Inferior parietal cortex (tissue), 1 donor: ENCODE data around the gene ENG.

Experiments used
- DNase-seq: peaks from one replicate; pipeline ENCODE4 v3.0.0-alpha.2; 2016; ENCODE audit errors: extremely low spot score

The ENG gene

DNA sequence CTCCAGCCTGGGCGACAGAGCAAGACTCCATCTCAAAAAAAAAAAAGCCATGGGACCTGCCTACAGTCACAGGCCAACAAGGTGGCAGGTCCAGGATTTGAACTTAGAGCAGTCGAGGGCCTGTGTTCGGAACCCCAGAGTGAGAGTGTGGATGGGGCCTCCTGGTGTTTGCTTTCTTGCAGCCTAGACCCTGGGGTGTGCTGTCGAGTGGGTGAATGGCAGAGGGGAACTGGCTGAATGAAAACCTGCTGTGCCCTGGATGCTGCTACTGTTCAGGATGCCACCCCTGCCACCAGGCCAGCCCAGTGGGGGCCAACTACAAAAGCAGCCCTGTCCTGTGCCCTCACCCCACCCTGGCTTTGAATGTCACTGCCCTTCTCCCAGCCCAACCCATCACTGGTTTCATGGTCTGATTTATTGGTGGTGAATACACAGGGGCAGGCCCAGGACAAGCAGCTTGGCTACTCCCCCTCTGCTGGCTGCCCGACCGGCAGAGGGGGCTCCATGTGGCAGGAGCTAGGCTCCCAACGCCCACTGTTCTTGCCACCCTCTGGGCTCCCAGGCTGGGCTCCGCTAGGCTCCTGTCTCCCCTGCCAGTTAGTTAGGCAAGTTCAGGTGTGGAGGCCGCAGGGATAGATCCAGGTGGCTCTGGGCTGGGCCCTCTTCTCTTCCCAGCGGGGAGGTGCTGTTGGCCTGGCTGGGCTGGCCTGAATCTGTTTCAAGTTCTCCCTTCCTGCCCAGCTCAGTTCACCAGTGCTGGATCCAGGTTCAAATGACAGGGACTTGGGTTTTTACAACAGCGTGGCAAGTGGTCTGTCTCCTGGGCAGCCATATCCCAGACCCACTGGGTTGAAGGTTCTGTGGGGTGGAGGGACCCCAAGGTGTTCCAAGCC lies 39.6 kb downstream of the ENG start:
- DNase-seq = no peak

DNA sequence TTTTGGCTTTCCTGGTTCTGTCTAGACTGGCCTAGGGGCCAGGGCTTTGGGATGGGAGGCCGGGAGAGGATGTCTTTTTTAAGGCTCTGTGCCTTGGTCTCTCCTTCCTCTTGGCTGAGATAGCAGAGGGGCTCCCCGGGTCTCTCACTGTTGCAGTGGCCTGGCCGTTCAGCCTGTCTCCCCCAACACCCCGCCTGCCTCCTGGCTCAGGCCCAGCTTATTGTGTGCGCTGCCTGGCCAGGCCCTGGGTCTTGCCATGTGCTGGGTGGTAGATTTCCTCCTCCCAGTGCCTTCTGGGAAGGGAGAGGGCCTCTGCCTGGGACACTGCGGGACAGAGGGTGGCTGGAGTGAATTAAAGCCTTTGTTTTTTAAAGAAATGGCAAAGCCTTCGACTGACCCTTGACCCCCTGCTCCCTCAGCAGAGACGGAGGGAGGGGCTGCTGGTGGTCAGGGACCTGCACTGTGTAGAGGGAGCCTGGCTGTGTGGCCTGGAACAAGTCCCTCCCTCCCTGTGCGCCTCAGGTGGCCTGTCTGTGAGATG lies 40.7 kb downstream of the ENG start:
- DNase-seq = no peak

DNA sequence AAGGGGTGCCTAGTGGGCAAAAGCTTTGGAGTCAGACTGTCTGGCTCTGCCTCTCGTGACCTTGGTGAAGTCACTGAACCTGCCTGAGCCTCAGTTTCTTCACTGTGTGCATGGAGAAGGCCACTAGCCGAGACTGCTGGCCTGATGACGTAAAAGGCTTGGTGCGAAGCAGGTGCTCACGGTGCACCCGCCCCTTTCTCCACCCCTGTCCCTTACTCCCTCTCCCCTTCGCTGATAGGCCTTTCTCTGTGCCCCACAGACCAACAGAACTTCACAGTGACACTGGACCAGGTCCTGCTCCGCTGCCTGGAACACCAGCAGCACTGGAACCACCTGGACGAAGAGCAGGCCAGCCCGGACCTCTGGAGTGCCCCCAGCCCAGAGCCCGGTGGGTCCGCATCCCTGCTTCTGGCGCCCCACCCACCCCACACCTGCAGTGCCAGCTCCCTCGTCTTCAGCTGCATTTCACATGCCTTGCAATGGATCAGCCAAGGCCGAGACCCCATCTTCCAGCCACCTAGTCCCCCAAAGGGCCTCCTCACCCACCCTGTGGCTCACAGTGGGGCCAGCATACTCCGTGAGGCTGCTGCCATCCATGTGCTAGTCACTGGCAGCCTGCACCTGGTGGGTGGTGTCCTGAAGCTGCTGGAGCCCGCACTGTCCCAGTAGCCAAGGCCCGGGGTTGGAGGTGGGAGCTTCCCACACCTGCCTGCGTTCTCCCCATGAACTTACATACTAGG lies 41.4 kb downstream of the ENG start:
- DNase-seq = no peak

DNA sequence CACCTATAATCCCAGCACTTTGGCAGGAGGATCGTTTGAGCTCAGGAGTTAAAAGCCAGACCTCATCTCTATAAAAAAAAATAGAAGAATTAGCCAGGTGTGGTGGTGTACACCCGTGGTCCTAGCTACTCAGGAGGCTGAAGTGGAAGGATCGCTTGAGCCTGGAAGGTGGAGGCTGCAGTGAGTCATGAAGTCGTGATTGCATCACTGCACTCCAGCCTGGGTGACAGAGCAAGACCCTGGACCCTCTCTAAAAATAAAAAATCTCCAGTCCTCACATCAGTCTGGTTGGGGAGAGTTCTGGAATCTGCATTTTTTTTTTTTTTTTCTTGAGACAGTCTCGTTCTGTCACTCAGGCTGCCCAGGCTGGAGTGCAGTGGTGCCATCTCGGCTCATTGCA lies 42.4 kb downstream of the ENG start:
- DNase-seq = no peak

DNA sequence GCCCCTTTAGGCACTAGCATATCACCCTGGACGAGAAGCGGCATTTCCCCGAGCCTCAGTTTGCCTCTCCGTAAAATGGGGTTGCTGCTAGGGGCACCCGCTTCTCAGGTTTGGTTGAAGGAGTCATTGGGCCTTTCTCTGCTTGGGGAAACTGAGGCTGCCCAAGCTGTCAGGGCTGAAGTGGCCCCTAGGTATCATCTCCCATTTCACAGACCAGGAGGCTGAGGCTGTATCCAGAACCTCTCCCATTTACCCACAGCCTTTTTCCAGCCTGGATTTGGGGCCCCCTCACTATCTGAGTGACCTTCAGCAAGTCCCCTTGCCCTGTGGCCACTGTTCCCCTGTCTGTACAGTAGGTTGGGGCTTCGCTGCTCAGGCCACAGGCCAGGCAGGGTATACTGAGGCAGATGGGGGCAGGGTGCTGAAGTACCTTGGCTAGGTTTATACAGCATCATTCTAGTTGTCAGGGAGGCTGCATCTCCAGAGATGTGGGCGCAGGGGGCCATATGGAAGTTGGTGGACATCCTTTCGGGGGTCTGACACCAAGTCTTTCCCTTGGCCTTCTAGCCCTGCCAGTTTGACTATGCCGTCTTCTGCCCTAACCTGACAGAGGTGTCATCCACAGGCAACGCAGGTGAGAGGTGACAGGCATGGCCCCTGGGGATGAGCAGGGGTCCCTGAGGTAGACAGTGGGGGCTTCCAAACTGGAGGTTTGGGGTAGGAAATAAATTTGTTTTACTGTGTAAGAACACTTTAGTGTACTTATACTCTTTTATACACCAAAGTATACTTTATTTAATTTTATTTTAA lies 43.9 kb downstream of the ENG start:
- DNase-seq = no peak

DNA sequence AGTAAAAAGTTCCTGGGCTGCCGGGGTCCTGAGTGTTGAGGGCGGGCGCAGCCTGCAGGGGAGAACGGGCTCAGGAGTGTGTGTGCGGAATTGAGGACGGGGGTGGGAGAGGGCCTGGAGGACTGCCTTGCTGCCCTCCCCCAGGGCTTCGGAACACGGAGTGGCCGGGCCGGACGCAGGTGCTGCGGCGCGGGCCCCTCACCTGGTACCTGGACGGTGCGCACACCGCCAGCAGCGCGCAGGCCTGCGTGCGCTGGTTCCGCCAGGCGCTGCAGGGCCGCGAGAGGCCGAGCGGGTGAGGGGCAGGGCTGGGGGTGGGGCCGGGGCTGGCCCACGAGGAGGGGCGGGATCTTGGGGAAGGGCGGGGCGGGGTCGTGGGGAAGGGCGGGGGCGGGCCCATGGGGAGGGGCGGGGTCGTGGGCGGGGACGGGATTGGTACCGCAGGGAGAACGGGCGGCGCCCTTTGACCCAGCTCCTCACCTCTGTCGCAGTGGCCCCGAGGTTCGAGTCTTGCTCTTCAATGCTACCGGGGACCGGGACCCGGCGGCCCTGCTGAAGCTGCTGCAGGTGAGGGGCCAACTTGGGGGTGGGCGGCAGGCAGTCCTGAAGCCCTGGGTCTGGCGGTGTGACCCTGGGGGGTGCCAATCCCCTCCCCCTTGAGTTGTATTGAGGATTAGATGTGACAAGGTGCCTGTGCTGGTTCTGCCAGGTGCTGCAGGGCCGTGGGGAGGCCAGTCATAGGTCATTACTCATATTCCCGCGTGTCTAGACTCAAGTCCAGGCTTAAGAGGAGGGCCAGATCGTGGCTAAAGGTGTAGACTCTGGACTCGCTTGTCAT lies 44.7 kb downstream of the ENG start:
- no peak for DNase-seq

DNA sequence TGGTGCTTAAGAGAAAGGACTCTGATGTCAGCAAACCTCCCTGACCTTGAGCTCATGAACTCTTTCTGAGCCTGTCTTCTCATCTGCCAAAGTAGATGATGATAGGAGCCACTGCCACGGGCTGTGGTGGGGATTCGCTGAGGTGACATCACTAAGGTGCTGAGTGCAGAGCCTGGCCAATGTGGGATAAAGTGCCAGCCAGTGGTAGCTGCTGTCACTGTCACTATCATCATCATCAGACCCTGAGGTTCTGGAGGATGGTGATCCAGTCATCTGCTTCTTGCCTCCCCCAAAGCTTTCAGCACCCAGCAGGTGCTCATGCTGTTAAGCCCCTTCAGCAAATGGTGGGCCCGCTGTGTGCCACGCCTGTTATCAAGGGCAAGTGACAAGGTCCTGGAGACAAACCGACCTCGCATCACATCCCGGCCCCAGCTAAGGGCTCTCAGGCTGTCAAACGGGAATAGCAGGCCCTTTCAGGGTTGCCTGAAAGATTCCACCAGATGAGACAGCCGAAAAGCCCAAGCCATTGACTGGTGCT lies 45.4 kb downstream of the ENG start:
- no peak for DNase-seq

DNA sequence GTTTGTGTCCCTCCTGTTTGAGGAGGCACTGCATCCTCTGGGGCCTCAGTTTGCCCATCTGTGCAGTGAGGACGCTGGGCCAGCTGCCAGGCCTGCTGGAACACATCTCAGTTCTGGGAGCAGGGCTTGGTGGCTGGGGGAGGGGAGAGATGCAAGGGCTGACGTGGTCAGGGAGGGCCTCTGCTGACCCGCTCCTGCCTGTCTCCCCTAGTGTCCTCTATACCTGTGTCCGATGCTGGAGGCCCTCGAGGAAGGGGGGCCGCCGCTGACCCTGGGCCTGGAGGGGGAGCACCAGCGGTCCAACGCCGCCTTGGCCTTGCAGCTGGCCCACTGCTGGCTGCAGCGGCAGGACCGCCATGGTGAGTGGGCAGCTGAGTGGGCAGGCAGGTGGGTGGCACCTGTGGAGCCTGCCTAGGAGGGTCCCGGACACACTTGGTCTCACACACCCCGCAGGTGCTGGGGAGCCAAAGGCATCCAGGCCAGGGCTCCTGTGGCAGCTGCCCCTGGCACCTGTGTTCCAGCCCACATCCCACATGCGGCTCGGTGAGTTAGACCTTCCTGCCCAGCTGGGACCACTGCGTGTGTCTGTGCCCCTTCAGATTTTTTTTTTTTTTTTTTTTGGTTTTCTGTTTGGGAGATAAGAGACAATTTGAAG lies 46.0 kb downstream of the ENG start:
- no peak for DNase-seq

DNA sequence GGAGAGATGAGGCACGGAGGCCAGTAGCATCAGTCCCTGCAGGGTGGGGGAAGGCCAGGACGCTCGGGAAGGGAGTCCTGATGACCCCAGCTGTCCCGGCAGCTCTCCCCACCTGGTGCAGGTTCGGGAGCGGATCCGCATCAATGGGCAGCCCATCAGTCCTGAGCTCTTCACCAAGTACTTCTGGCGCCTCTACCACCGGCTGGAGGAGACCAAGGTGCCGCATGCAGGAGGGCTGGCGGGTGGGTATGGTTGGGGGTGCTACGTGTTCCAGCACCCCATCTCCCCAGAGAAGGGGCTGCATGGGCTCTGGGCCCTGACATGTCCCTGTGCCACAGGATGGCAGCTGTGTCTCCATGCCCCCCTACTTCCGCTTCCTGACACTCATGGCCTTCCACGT lies 47.6 kb downstream of the ENG start:
- no peak for DNase-seq

DNA sequence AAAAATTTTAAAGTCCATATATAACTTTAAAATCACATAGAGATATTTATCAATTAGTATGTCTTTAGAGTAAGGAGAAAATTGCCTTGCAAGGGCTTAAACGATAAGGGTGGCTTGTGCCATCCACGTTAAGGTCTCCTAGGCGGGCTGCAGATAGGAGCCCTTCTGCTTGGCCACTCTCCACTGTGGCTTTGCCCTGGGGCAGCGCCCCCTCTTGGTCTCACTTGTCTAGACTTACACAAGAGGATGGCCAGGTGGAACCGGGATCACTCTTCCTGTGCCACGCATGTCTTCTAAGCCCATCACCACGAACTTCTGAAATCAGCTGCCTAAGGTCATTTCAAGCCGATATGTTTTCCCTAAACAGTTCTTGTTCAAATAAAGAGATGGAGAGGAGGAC lies 48.8 kb downstream of the ENG start:
- no peak for DNase-seq

DNA sequence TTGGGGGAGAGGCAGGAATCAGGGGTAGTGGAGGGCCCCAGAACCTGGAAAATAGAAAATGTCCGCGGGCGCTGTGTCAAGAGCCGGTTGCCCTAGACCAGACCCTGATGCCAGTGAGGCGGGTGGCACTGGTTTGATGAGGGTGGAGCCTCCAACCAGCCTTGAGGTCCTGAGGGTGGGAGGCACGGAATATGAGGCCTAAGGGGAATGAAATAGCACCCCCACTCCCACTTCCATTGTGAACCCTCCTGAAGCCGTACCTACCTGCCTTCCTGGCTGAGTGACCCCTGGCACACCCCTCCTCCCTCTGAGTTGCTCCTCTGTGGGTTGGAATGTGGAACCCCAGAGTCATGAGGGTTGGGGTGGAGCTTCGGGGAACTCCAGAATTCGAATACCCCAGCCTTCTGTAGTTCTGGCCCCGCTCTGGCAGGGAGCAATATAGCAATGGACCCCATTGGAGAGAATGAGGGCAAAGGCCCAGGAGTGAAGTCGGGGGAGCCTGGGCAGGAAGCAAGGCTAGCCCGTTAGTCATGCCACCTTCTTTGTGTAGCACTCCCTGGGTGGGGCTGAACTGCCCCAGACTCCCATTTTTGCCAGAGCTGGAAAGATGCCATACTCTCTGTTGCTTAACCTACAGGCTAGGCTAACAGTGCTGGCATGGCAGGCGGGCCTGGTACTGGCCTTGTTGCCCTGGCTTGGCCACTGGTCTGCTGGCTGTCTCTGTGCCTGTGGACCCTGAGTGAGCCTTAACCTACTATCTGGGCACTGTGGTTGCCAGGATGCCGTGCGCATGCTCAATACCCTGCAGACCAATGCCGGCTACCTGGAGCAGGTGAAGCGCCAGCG lies 50.7 kb downstream of the ENG start:
- no peak for DNase-seq

DNA sequence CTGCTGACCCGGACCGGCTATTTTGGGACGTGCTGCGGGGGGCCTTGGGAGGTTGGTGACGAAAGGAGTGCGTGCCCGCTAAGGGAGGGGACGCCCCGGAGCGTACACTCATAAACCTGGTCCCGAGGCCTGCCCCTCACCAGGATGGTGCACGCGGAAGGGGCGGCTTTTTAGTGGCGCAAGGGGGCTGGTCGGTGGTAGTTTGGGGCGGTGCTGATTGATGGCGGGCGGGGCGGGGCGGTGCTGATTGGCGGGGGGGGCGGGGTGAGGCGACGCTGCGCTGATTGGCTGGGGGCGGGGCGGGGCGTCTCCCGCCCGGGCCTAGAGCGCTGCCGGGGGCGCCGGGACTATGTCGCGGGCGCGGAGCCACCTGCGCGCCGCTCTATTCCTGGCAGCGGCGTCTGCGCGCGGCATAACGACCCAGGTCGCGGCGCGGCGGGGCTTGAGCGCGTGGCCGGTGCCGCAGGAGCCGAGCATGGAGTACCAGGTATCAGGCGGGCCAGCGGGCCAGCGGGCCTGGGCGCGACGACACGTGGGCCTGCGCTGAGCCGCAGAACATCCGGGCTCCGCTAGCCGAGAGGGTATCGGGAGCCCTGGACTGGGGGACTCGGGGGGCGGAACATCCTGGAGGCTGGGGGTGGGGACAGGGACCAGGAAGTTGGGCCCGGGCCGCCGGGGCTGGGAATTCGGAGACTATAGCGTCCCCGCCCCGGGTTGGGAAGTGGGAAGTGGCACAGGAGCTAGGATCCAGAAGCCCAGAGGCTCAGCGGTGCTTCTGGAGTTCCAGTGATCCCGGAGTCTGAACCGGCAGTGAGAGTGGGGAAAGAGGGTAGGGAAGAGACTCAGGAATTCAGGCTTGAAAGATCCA lies 51.6 kb downstream of the ENG start, which contains the start of gene FPGS:
FPGS (plus strand) TSS at position 307 of the 868 bp plus-strand sequence; CDS start at position 350, 43 bp downstream.
- DNase-seq = peak; percentile 73

DNA sequence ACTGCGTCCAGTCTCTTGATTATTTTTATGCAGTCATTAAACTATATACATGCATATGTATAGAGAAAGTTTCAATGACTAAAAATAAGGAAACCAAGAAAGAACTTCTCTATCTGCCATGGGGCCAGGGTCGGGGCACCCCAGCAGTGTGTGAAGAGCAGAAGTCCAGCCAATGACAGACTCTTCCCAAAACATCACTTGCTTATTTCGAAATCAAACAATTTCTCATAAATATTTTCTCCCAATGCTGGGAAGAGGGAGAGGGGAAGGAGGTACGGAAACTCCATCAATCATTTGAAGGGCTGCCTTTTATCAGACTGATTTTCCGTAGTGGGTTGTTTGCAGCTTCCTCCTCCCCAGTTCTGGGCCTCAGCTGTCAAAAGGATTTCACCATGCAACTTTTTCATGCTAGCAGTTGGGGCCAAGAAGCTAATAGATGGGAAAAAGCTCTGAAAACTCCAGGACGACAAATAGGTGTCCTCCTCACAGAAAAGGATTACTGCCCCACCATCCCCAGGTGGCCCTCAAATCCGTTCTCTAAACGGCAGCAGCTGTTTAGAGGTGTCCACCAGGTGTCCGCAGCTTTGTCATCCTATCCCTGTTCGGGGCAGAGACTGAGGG lies 52.4 kb downstream of the ENG start:
- peak; percentile 31 for DNase-seq

DNA sequence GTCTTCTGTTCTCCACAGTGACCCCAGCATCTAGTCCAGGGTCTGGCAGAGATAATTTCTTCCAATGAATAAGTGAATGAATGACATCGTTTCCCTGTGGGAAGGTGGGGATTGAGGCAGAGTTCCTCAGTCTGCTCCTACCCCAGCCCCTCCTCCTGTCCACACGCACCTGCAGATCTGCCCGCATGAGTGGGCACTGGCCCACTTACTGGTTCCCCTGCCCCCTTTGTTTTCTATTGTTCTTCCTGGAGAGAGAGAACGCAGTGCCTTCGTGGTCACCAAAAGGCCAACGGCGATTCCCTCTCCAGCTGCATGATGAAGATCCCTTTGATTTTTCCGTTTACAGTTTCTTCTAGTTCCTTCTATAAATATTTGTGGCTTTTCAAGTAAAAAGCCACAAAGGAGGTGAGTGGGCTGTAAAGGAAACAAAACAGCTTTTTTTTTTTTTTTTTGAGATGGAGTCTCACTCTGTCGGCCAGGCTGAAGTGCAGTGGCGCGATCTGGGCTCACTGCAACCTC lies 57.5 kb downstream of the ENG start:
- DNase-seq = no peak

DNA sequence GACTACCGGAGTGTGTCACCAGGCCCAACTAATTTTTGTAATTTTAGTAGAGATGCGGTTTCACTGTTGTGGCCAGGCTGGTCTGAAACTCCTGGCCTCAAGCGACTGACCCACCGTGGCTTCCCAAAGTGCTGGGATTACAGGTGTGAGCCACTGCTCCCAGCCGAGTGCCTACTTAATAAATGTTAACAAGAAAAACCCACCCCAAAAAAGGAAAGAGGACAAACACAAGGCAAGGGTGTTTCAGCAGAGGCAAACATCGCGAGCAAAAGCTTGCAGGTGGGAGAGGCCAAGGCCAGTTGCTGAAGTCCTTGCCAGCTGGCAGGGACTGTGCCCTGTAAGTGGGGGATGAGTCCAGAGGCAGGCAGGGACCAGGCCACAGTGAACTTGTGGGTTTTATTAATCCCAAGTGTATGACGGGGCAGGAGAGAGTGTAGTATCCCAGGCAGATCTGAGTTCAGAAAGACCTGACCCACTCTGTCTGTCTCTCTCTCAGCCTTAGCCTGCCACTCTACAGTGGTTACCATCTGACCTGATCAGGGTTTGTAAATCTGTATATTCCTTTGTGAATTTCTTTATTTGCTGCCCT lies 58.1 kb downstream of the ENG start:
- DNase-seq = no peak

DNA sequence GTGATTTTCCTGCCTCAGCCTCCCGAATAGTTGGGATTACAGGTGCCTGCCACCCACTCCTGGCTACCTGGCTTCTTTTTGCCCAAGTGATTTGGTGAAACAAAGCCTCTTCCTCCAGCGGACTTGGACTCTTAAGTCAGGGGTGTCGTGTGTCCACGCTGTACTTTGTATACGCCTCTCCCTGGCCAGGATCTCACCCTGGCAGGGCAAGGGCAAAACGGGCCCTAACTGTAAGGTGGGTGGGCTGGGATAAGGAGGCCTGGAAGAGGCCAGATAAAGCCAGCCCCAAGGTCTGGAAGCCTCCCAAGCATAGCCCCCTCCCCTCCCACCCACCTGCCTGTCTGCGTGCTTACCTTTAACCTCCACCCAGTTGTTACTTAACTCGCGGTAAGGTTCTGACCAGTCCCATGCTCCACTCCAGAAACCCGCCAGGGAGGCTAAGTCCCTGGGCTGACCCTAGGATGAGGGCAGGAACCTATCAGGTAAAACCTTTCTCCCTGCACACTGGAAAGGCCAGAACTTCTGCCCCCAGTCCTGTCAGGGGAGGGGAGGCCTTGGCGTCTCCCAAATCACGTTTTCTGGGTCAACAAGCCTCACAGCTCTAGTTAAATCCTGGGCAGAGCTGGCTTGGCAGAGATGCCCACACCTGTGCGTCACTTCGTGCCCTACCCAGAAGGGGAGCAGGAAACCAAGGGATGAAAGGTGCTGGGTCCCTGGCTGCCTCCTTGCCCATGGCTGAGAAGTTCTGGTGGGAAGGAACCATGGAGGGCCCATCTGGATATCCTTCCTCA lies 60.3 kb downstream of the ENG start:
- DNase-seq = no peak
